Right lobe of liver (tissue), 4 donors: ENCODE data around the gene IGF1R.

Source experiments
- CTCF ChIP-seq, 4 donors: fragments of 200-600 bp in 3 of 4; fragments of 450-650 bp in 1 of 4; IDR thresholded peaks; one replicate each; pipeline versions ENCODE4 v1.5.1 to v1.8.0; 2016 to 2022; ENCODE audit warnings: antibody characterized with exemption in 4 of 4, mild to moderate bottlenecking in 2 of 4
- POLR2A ChIP-seq: fragments of 450-650 bp; IDR thresholded peaks from one replicate; pipeline ENCODE4 v1.6.1; 2017; ENCODE audit warnings: antibody characterized with exemption, mild to moderate bottlenecking
- donor health status: DM: no; HTN: no; CAD: no.
- donor health status: DM: no; HTN: no; CAD: no.
- donor health status: DM: no; HTN: yes; CAD: no.

DNA sequence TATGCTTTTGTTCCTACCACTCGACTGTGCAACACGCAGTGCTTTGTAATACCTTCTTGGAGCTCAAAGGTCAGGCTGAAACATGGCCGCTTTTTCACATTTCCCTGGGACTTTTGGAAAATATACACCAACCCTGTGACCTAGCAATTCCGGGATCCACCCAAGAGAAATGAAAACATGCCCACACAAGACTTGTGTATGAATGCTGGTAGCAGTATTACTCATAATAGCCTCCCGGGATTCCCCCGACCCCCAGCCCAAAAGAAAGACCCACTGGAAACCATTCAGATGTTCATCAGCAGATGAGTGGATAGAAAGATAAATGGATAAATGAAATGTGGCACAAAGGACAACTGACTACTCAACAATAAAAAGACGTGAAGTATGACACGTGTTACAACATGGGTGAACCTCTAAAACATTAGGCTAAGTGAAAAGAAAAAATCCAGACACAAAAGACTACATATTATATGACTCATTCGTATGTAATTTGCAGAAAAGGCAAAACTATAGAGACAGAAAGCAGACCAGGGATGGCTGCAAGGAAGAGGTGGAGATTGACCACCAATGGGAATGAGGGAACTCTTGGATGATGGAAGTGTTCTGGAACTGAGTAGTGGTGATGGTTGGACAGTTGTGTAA is 255.2 kb downstream of the IGF1R start:
- TF ChIP-seq CTCF (IDR thresholded peaks at IDR 0.05) = no peak
- no peak for TF ChIP-seq POLR2A
